ENCODE measurements around the gene PARP1.

Gene PARP1

DNA sequence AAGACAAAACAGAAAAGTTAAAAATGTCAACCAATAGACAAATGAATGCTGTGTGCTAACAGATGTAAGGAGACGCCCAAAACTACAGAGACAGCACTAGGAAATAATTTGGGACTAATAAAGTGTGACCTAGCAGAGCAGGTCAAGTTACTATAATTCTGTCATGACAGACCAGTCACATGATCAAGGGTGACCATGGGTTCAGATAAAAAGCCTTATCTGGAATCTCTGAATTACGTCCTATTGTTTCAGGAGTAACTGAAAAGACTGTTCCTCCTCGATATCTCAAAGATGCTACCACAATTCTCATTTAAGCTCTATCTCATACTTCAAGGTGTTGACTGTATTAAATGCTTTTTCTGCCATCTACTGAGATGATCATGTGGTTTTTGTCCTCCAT lies 31.6 kb downstream of the PARP1 start:
- DNase-seq (ENCODE audit: low read depth): no peak

DNA sequence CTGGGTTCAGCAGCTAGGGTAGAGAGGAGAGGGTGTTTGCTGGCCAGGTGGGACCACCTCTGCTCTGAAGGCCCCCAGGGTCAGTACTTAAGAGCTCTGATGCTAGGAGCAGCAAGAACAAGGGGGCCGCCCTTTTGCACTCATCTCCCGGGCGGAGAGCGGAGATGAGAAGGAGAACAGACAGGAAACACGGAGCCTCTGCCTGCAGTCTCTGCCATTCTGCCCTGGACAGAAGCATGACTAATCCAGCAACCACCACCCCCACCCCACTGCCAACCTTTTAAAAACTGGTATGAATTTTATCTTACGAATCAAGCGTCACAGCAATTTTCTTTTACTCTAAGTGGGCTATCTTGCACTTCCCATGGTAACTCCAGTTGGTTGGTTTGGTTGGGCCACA lies 34.5 kb downstream of the PARP1 start:
- DNase-seq (ENCODE audit: low read depth): no peak

- DNase-seq (ENCODE audit: low read depth): no peak
These were observed 35.0 kb downstream of the PARP1 start for GRCh38 chr1:226372885-226373284.

- no peak for DNase-seq (ENCODE audit: low read depth)
These were observed 35.9 kb downstream of the PARP1 start for GRCh38 chr1:226371866-226372490.

DNA sequence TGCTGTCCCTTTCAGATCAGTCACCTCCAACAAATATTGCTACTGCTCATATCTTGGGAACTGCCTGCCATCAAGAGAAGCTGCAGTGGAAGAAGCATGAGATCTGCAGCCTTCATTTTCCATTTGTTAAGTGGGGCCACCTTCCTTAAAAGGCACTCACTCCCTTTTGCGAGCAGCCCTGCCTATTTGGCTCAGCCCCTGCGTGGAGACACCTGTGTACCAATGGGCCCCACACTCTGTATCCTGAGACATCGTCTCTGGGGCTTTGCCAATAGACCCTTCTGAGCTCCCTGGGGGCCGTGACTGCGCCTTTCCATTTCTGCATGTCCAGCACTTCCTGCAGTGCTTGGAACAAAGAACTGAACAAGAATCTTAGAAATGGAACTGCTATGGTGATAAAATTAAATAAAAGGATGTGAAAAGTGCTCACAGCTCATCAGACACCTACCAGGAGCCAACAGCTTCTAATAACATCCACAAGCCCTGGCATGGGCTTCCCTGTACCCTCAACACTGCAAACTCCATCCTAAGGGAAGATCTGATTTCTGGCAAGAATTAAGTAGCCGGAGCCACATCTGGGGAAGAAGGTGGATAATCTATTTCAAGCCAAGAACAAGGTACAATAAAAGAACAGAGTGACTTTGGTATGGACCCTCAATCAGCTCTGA lies 36.7 kb downstream of the PARP1 start:
- no peak for DNase-seq (ENCODE audit: low read depth)

DNA sequence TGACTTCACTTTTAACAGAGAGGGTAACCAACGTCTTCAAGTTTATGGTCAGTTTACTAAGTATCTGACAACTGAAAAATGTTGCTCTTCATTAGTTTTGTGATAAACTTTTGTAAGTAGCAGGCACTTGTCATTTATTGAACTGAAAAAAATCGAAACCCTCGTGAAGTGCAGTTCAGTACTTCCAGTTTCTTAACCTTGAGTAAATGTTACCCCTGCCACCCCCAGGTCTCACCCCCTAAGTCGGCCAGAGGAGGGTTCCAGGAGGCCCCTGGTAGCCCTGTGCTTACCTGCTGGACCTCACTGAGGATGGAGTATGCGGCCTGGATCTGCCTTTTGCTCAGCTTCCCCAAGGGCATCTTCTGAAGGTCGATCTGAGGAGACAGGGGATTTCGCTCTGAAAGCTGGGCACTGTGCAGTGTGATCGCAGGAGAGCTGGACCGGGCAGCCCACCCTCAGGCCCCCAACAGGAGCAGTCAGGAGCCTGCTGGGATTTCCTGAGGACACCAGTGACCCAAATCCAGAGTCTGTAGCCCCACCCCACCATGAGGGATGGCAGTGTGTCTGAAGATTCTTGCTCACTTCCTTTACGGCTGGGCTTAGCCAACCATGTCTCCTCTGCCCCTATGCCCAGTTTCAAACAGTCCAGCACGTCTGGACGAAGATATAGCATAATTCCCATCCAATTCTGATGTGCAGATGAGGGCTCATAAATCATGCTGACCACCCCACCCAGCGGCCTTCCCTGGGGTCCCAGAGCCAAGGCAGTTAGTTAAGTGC lies 37.6 kb downstream of the PARP1 start:
- no peak for DNase-seq (ENCODE audit: low read depth)

- DNase-seq (ENCODE audit: low read depth): no peak
These were observed 38.8 kb downstream of the PARP1 start for GRCh38 chr1:226369110-226369509.

DNA sequence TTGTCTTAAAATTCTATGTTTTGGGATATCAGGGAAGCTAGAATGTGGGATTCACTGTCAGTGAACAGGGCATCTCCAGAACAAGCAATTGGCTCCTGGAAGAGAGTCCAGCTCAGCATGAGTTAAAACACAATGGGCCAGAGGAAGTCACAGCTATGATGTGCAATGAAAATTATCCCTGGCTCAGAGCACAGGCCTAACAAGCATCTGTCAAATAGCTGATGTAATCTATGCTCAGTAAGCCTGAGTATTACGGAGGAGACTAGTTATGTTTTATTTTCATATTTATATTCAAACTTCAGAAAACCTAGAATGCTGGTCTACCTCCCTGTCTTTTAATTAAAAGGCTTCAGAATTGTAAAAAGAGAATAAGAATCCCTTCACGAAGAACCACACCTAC lies 41.6 kb downstream of the PARP1 start:
- no peak for DNase-seq (ENCODE audit: low read depth)

DNA sequence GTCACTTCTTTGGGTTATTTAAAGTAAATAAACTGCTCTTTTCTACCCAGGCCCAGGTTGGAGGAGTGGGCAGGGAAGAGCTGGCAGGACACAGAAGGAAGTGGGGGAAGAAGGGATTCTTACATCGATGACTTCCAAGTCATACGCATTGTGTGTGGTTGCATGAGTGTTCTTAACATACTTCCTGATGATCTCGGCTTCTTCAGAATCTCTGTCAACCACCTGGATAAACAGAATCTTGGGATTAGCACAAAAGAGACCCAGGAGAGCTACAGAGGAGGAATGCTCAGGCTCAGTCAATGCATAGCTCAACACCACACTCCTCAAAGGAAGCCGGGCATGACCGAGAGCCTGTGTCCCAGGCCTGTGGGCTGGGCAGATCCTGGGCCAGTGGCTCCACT lies 42.1 kb downstream of the PARP1 start:
- peak; percentile 19 for DNase-seq (ENCODE audit: low read depth)

- DNase-seq (ENCODE audit: low read depth): no peak
These were observed 42.9 kb downstream of the PARP1 start for GRCh38 chr1:226364901-226365565.

GRCh38 chr1:226364514-226364899 lies 43.4 kb downstream of the PARP1 start:
- DNase-seq (ENCODE audit: low read depth): no peak

- DNase-seq (ENCODE audit: low read depth): no peak
These were observed 43.9 kb downstream of the PARP1 start for GRCh38 chr1:226363801-226364513.

DNA sequence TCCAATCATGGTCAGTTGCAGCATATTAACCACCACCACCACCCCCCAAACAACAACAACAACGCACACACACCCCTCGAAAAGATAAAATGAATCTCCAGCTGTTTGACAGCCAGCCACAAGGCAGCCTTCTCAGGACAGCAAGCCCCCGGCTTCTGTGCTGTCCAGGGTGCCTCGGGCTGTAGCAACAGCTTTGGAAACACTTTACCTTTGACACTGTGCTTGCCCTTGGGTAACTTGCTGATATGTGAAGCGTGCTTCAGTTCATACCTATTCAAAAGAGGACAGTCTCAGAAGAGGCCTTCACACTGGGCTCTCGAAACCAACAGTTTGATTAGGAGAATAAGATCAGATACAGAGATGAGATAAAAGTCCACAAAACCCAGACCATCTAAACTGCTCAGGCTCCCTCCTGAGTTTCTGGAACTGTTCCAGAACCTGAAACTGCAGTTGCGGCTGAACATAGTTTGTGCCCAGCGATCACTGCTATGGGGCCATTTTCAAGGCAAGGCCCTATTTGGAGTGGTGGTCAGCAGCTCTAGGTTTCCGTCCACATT lies 44.9 kb downstream of the PARP1 start:
- no peak for DNase-seq (ENCODE audit: low read depth)

GRCh38 chr1:226362361-226362760 lies 45.5 kb downstream of the PARP1 start:
- no peak for DNase-seq (ENCODE audit: low read depth)

GRCh38 chr1:226360106-226360746 lies 47.7 kb downstream of the PARP1 start:
- no peak for DNase-seq (ENCODE audit: low read depth)

GRCh38 chr1:226357416-226357815 lies 50.5 kb downstream of the PARP1 start:
- DNase-seq (ENCODE audit: low read depth): no peak

DNA sequence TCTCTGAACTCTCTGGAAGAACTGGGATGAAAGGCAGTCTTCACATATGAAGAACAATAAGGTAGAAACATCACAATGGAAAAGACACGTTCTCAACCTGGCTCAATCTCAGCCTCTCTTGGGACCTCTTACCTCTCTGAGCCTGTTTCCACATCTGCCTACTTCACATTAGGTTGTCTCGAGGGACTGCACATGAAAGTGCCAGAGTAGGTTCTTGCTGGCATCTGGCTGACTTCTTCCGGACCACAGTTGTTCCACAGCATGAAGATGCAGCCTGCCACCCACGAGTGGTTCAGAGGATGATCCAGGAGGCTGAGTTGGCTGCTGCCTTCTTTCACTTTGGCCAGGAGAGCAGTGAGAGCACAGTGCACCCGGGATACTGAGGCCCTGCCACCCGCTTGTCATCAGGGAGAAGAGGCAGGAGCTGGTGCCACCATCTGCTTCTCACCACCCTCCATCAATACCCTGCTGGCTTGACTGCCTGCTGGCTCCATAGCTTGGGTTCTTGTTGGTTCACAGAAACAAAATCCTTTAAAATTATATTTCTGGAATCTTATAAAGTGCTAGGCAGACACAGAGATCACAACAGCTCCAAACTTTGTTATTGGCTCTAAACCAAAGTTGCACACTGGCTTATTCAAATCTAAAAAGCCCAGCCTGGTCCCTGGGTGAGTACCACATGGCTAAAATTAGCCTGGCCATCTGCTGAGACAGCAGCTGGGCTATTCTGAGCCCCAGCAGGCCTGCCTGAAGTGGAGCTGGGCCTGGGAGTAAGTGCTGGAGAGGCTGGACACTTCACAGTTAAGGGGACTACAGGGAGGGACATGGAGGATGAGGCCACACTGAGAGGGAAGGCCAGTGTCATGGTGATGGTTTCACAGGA lies 52.0 kb downstream of the PARP1 start:
- DNase-seq (ENCODE audit: low read depth): peak; percentile 8

DNA sequence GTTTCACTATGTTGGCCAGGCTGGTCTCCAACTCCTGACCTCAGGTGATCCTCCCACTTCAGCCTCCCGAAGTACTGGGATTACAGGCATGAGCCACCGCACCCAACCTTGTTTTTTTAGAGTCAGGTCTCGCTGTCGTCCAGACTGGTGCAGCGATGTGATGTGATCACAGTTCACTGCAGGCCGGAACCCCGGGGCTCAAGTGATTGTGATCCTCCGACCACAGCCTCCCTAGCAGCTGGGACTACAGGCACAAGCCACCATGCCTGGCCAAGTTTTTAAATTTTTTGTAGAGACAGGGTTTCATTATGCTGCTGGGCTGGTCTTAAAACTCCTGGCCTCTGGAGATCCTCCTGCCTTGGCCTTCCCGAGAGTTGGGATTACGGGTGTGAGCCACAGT lies 52.9 kb downstream of the PARP1 start:
- no peak for DNase-seq (ENCODE audit: low read depth)

DNA sequence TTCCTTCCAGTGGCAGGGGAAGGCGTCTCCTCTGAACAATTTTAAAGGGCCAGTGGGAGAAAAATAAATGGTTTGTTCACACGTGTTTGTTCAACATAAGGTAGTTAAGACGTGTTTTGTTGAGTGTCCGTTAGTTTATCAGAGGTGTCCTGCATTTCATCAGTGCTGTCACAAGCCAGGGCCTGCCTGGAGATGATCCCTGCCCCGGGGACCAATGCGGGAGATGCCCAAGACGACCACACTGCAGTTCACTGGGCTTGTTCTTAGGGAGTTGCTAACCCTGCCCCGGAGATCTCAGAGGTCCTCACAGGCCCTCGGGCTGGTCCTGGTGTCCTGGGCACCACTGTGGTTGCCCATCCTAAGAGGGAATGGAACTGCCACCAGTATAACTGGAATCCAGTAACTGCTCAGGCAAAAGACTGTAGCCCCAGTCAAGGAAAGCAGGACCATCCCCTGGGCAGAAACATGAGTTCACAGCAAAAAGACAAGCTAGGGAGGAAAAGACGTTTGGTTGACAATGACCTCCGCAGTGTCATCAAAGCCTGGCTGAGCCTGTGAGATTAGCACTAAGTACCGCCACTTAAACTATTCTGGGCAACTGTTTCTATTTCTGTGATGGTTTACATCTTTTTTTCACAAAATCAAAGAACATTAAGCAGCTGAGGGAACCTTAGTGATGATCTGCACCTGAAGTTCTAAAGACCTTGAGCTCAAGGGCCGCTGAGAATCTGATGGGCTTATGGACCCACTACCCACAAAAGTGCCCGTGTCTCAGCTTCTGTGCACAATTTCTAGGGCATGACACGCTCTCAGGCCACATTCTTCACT lies 54.0 kb downstream of the PARP1 start:
- no peak for DNase-seq (ENCODE audit: low read depth)
